IMR-90 (cell line): ENCODE results near the gene GBP7. TPM values are rescaled to one million over a fixed set of nuclear protein-coding genes. Genes with fewer than 3 reads are reported as not detected.
A peak's percentile ranks its signal among the peaks of the same experiment; 100 is the strongest.

ENCODE experiments used
- ATAC-seq: fragments of 200-7000 bp; cut with Tn5 transposase; 2 replicates; pipeline ENCODE4 v1.9.1; 2020; ENCODE audit warnings: low read depth, mild to moderate bottlenecking, moderate library complexity
- BruUV-seq: library from RNA; stranded (reverse); fragments of 400-500 nt; replicated peaks from 2 replicates; lab custom pipeline; 2021; lab: Mats Ljungman, UMichigan
- CTCF ChIA-PET: fragments of 300-600 bp; formaldehyde crosslinking; extraction: SDS; loops from one replicate; lab custom pipeline; 2021; ENCODE audit warnings: antibody characterized with exemption; lab: Yijun Ruan, JAX
- POLR2A ChIA-PET: fragments of 300-600 bp; sonication (Branson Sonifier 250); formaldehyde crosslinking; loops from one replicate; lab custom pipeline; 2022; ENCODE audit warnings: antibody characterized with exemption; ENCODE audit not compliant: unreplicated experiment; lab: Charles Lee
- DNase-seq: peaks from one replicate; pipeline ENCODE4 v3.0.0; 2013
- H2AFZ ChIP-seq: replicated peaks from 2 replicates; pipeline ENCODE3; 2013; ENCODE audit warnings: low read length, mild to moderate bottlenecking; ENCODE audit not compliant: poor library complexity
- H2AK5ac ChIP-seq: 2 replicates; pipeline ENCODE4 v1.6.1; 2013; ENCODE audit warnings: low read depth, low read length, inconsistent platforms
- H2AK9ac ChIP-seq: replicated peaks from 2 replicates; pipeline ENCODE3; 2013; ENCODE audit warnings: mild to moderate bottlenecking, low read depth, low read length, moderate library complexity; ENCODE audit not compliant: poor library complexity
- H2BK120ac ChIP-seq: 2 replicates; pipeline ENCODE4 v1.6.1; 2013; ENCODE audit warnings: low read depth, low read length, inconsistent platforms
- H2BK15ac ChIP-seq: 3 replicates; pipeline ENCODE4 v1.6.1; 2013; ENCODE audit warnings: low read depth, low read length, inconsistent platforms
- H2BK20ac ChIP-seq: 2 replicates; pipeline ENCODE4 v1.6.1; 2013; ENCODE audit warnings: low read depth, mild to moderate bottlenecking, inconsistent platforms, low read length, moderate library complexity
- H2BK5ac ChIP-seq: 2 replicates; pipeline ENCODE4 v1.6.1; 2013; ENCODE audit warnings: mild to moderate bottlenecking, low read depth, low read length, inconsistent platforms; ENCODE audit not compliant: poor library complexity, severe bottlenecking
- H3K14ac ChIP-seq: replicated peaks from 2 replicates; pipeline ENCODE4 v1.6.1; 2013; ENCODE audit warnings: low read depth, low read length, inconsistent platforms
- H3K18ac ChIP-seq: 2 replicates; pipeline ENCODE4 v1.6.1; 2013; ENCODE audit warnings: low read depth, low read length, control low read depth
- H3K23ac ChIP-seq: 2 replicates; pipeline ENCODE4 v1.6.1; 2013; ENCODE audit warnings: low read depth, low read length, inconsistent platforms
- H3K27ac ChIP-seq: 2 replicates; pipeline ENCODE4 v1.5.1; 2013; ENCODE audit warnings: mild to moderate bottlenecking, control low read depth, low read length; ENCODE audit not compliant: insufficient read depth
- H3K27me3 ChIP-seq: 2 replicates; pipeline ENCODE4 v1.6.1; 2013; ENCODE audit warnings: low read length; ENCODE audit not compliant: control insufficient read depth, insufficient read depth
- H3K36me3 ChIP-seq: 2 replicates; pipeline ENCODE4 v1.6.1; 2013; ENCODE audit warnings: low read length, mixed read lengths; ENCODE audit not compliant: control insufficient read depth, insufficient read depth
- H3K4ac ChIP-seq: 2 replicates; pipeline ENCODE4 v1.6.1; 2013; ENCODE audit warnings: low read depth, low read length, inconsistent platforms
- H3K4me1 ChIP-seq: 2 replicates; pipeline ENCODE4 v1.6.1; 2013; ENCODE audit warnings: low read length, mixed read lengths; ENCODE audit not compliant: control insufficient read depth, insufficient read depth
- H3K4me2 ChIP-seq: 2 replicates; pipeline ENCODE4 v1.6.1; 2013; ENCODE audit warnings: low read depth, mild to moderate bottlenecking, control low read depth, low read length, moderate library complexity
- H3K4me3 ChIP-seq: 2 replicates; pipeline ENCODE4 v1.5.1; 2013; ENCODE audit warnings: low read depth, mild to moderate bottlenecking, control low read depth, low read length, moderate library complexity; ENCODE audit not compliant: insufficient read depth
- H3K56ac ChIP-seq: 2 replicates; pipeline ENCODE4 v1.6.1; 2013; ENCODE audit warnings: low read length, inconsistent platforms; ENCODE audit not compliant: insufficient read depth; ENCODE audit errors: extremely low read depth
- H3K79me1 ChIP-seq, 2 experiments: 2 replicates each; pipeline ENCODE4 v1.6.1; 2013; ENCODE audit warnings: low read length in 2 of 2, inconsistent platforms in 1 of 2, low read depth in 1 of 2
- H3K9ac ChIP-seq: 2 replicates; pipeline ENCODE4 v1.6.1; 2013; ENCODE audit warnings: low read depth, low read length, control low read depth
- H3K9me1 ChIP-seq: 2 replicates; pipeline ENCODE4 v1.6.1; 2013; ENCODE audit warnings: low read length, inconsistent platforms; ENCODE audit not compliant: insufficient read depth
- H3K9me3 ChIP-seq: 2 replicates; pipeline ENCODE4 v1.6.1; 2013; ENCODE audit warnings: low read length; ENCODE audit not compliant: control insufficient read depth, insufficient read depth
- H4K20me1 ChIP-seq: 2 replicates; pipeline ENCODE4 v1.6.1; 2013; ENCODE audit warnings: low read length, inconsistent platforms; ENCODE audit not compliant: insufficient read depth
- H4K5ac ChIP-seq: 2 replicates; pipeline ENCODE4 v1.6.1; 2013; ENCODE audit warnings: mild to moderate bottlenecking, low read depth, low read length, control low read depth
- H4K8ac ChIP-seq, 2 experiments: 2 replicates each; pipeline ENCODE4 v1.6.1; 2013; ENCODE audit warnings: low read depth in 2 of 2, low read length in 2 of 2, control low read depth in 1 of 2, inconsistent platforms in 1 of 2
- H4K91ac ChIP-seq: 2 replicates; pipeline ENCODE4 v1.6.1; 2013; ENCODE audit warnings: low read depth, low read length, inconsistent platforms; ENCODE audit not compliant: insufficient read depth
- BHLHE40 ChIP-seq: fragments of 150-350 bp; IDR thresholded peaks from 2 replicates; pipeline ENCODE4 v1.6.1; 2016; ENCODE audit warnings: mild to moderate bottlenecking, low read depth, low read length
- MAFK ChIP-seq: IDR thresholded peaks from 2 replicates; pipeline ENCODE4 v1.6.1; 2012; ENCODE audit warnings: low read depth, low read length, improper control_type of control experiment
- WGBS, 2 experiments: methylation state at CpG; one replicate each; pipeline versions ENCODE4 v1.1.5 to v1.1.7; 2013; ENCODE audit warnings: missing lambda C conversion rate in 2 of 2; ENCODE audit not compliant: insufficient read length in 1 of 2; ENCODE audit errors: extremely low coverage in 2 of 2; 5-methylcytosine and 5-hydroxymethylcytosine counted together
- dilution Hi-C: fragments of 300-500 bp; cut with HindIII; formaldehyde crosslinking; loops from one replicate; pipeline ENCODE4 v1.14.3; 2018; ENCODE audit warnings: low sequenced_read_pairs; ENCODE audit not compliant: unreplicated experiment
- in situ Hi-C: fragments of 300-500 bp; cut with MboI; formaldehyde crosslinking; loops from 3 replicates; pipeline ENCODE4 v1.14.3; 2019; ENCODE audit warnings: low sequenced_read_pairs, inconsistent platforms, mixed read lengths
- intact Hi-C: fragments of 100-400 bp; cut with micrococcal nuclease; formaldehyde crosslinking; loops from 2 replicates; pipeline ENCODE4 v1.10.0; 2022
- polyA plus RNA-seq, 3 experiments: library from polyadenylated mRNA; depleted of rRNA; stranded (reverse); fragments of >200 nt; gene quantifications; 2 replicates each; pipeline ENCODE4 v1.2.3, GENCODE V29; 2012; ENCODE audit warnings: low replicate concordance in 1 of 3
- total RNA-seq: library from RNA; depleted of rRNA; stranded (reverse); fragments of >200 nt; gene quantifications from 2 replicates; pipeline ENCODE4 v1.2.3, GENCODE V29; 2012

Gene GBP7
- total and polyA plus RNA-seq, 2 of the 4 experiments (the other 2 are of a cell fraction): not detected

- no peak overlapping the region for H3K27ac ChIP-seq
- intact Hi-C loops (no loop called here), dilution Hi-C loops (no loop called here), in situ Hi-C loops (no loop called here)
- DNase-seq: no peak
- H3K4me3 ChIP-seq: no peak overlapping the region
- no peaks in the 10 kb centered on the region for H3K79me1 ChIP-seq
- WGBS, 2 experiments: 0% methylated on average over 1 of the region's 5 CpGs; no CpG with 5 or more reads in 1 of the 2 experiments
- H2AK5ac ChIP-seq: no peak overlapping the region
- ChIA-PET POLR2A (no interaction called here), CTCF (interaction anchor here (0.6 kb wide), 1 partner anchor 379 kb away, joined by 3 read pairs; no protein-coding TSS in a partner anchor)
- H3K14ac ChIP-seq: no peak overlapping the region
- no peak overlapping the region for H3K9ac ChIP-seq
- no peaks in the 10 kb centered on the region for H4K20me1 ChIP-seq
- no peak overlapping the region for H2BK120ac ChIP-seq
- no peak overlapping the region for H4K8ac ChIP-seq
- no peak overlapping the region for H4K5ac ChIP-seq
- H3K9me3 ChIP-seq: no peaks in the 10 kb centered on the region
- no peak overlapping the region for H3K23ac ChIP-seq
- ATAC-seq: peak; percentile 42
- H3K4ac ChIP-seq: no peak overlapping the region
- H2AFZ ChIP-seq: no peak overlapping the region
- no peak overlapping the region for H3K18ac ChIP-seq
- BruUV-seq: no TSS peak
- H3K4me2 ChIP-seq: no peak overlapping the region
- H3K4me1 ChIP-seq: no peaks in the 10 kb centered on the region
- no peak overlapping the region for H3K56ac ChIP-seq
- H2BK15ac ChIP-seq: no peak overlapping the region
- no peak overlapping the region for H4K91ac ChIP-seq
- H2AK9ac ChIP-seq: no peak overlapping the region
- H3K36me3 ChIP-seq: peaks cover 13% of the 10 kb centered on the region
- H2BK5ac ChIP-seq: no peak overlapping the region
- no peaks in the 10 kb centered on the region for H3K27me3 ChIP-seq
- no peaks in the 10 kb centered on the region for H3K9me1 ChIP-seq
- H2BK20ac ChIP-seq: no peak overlapping the region
- TF ChIP-seq MAFK: peak; percentile 83
- TF ChIP-seq BHLHE40: no peak
Observed at GRCh38 chr1:89112871-89113613, 62.8 kb downstream of the GBP7 start.
